Adipose tissue (tissue), 3 donors: Measurements from ENCODE around the gene PHACTR3. TPM values are rescaled to one million over a fixed set of nuclear protein-coding genes. Genes with fewer than 3 reads are reported as not detected.

ENCODE experiments used
- H3K27ac ChIP-seq: one replicate; pipeline ENCODE4 v1.5.1; 2013; ENCODE audit warnings: low read depth, low read length
- WGBS, 3 donors: extraction: QIAGEN DNeasy Blood & Tissue Kit; methylation state at CpG; one replicate each; pipeline ENCODE4 v1.1.7; 2013; 5-methylcytosine and 5-hydroxymethylcytosine counted together
- polyA plus RNA-seq, 3 donors: library from polyadenylated mRNA; stranded (reverse); fragments of 200-250 nt; gene quantifications; one replicate each; pipeline ENCODE4 v1.2.3, GENCODE V29; 2013
- donor health status: healthy with polysubstance abuse.
- donor health status: Bipolar disorder and iron deficiency.
- donor health status: healthy.

Gene PHACTR3
- polyA plus RNA-seq, 3 donors, result 0.10 to 0.42 TPM; not detected in 1

- H3K27ac ChIP-seq, result no peak overlapping the region
- 8 to 9% (median 8%) methylated on average over 28 of the region's 28 CpGs for WGBS, 3 donors
Measured at GRCh38 chr20:59571551-59572314, 32.6 kb upstream of the PHACTR3 start.

- WGBS, 3 donors, result 84 to 92% (median 91%) methylated on average over 4 of the region's 4 CpGs
- H3K27ac ChIP-seq, result no peak overlapping the region
Measured at GRCh38 chr20:59572515-59572914, 31.8 kb upstream of the PHACTR3 start.

GRCh38 chr20:59573837-59574236, 30.5 kb upstream of the PHACTR3 start:
- WGBS, 3 donors, result 77 to 95% (median 92%) methylated on average over 8 of the region's 8 CpGs
- no peak overlapping the region for H3K27ac ChIP-seq

GRCh38 chr20:59574308-59574707, 30.0 kb upstream of the PHACTR3 start:
- 60 to 84% (median 63%) methylated on average over 3 of the region's 3 CpGs for WGBS, 3 donors
- H3K27ac ChIP-seq, result no peak overlapping the region

- WGBS, 3 donors, result 48 to 62% (median 60%) methylated on average over 5 of the region's 5 CpGs
- no peak overlapping the region for H3K27ac ChIP-seq
Measured at GRCh38 chr20:59575216-59575615, 29.1 kb upstream of the PHACTR3 start.

- H3K27ac ChIP-seq, result no peak overlapping the region
- 67 to 88% (median 80%) methylated on average over 1 of the region's 1 CpG for WGBS, 3 donors
Measured at GRCh38 chr20:59575653-59576052, 28.7 kb upstream of the PHACTR3 start.

GRCh38 chr20:59576216-59576953, 28.0 kb upstream of the PHACTR3 start:
- no peak overlapping the region for H3K27ac ChIP-seq
- 36 to 48% (median 47%) methylated on average over 18 of the region's 18 CpGs for WGBS, 3 donors

GRCh38 chr20:59577037-59577808, 27.1 kb upstream of the PHACTR3 start:
- WGBS, 3 donors, result 4 to 5% (median 4%) methylated on average over 45 to 95 of the region's 95 CpGs
- H3K27ac ChIP-seq, result no peak overlapping the region

GRCh38 chr20:59577809-59578435, 26.4 kb upstream of the PHACTR3 start:
- 45 to 59% (median 54%) methylated on average over 18 of the region's 18 CpGs for WGBS, 3 donors
- H3K27ac ChIP-seq, result no peak overlapping the region

- no peak overlapping the region for H3K27ac ChIP-seq
- WGBS, 3 donors, result 68 to 88% (median 85%) methylated on average over 18 of the region's 18 CpGs
Measured at GRCh38 chr20:59578436-59579403, 25.6 kb upstream of the PHACTR3 start.

GRCh38 chr20:59579404-59580145, 24.8 kb upstream of the PHACTR3 start:
- H3K27ac ChIP-seq, result no peak overlapping the region
- 47 to 65% (median 60%) methylated on average over 12 of the region's 12 CpGs for WGBS, 3 donors

GRCh38 chr20:59580146-59580946, 24.0 kb upstream of the PHACTR3 start:
- 42 to 46% (median 43%) methylated on average over 8 of the region's 8 CpGs for WGBS, 3 donors
- H3K27ac ChIP-seq, result no peak overlapping the region

- WGBS, 3 donors, result 71 to 76% (median 74%) methylated on average over 9 of the region's 9 CpGs
- H3K27ac ChIP-seq, result no peak overlapping the region
Measured at GRCh38 chr20:59580991-59581401, 23.3 kb upstream of the PHACTR3 start.

- 75 to 79% (median 78%) methylated on average over 13 of the region's 13 CpGs for WGBS, 3 donors
- no peak overlapping the region for H3K27ac ChIP-seq
Measured at GRCh38 chr20:59581993-59582679, 22.2 kb upstream of the PHACTR3 start.

GRCh38 chr20:59583428-59584277, 20.7 kb upstream of the PHACTR3 start:
- no peak overlapping the region for H3K27ac ChIP-seq
- whole genome bisulfite sequencing, 3 donors, result 65 to 70% (median 68%) methylated on average over 31 of the region's 31 CpGs
